HepG2 (cell line): Measurements from ENCODE around the gene SWI5. TPM values are rescaled to one million over a fixed set of nuclear protein-coding genes. Genes with fewer than 3 reads are reported as not detected.
A peak's percentile ranks its signal among the peaks of the same experiment; 100 is the strongest.

Source experiments
- ATAC-seq: fragments of 200-7000 bp; cut with Tn5 transposase; 3 replicates; pipeline ENCODE4 v1.9.1; 2020; ENCODE audit warnings: mild to moderate bottlenecking, moderate library complexity
- BruUV-seq: library from RNA; stranded (reverse); fragments of 400-500 nt; replicated peaks from 2 replicates; lab custom pipeline; 2021; lab: Mats Ljungman, UMichigan
- CTCF ChIA-PET: fragments of 300-600 bp; formaldehyde crosslinking; extraction: SDS; loops from one replicate; lab custom pipeline; 2021; ENCODE audit warnings: low total read pairs, inconsistent platforms, low intra/inter-chr PET ratio; lab: Yijun Ruan, JAX
- POLR2A ChIA-PET: fragments of 350-600 bp; sonication (Branson Sonifier 250); formaldehyde crosslinking; loops from one replicate; lab custom pipeline; 2020; ENCODE audit warnings: antibody characterized with exemption, inconsistent platforms; lab: Yijun Ruan, JAX
- DNase-seq: peaks from one replicate; pipeline ENCODE4 v3.0.0-alpha.2; 2015; ENCODE audit warnings: low spot score
- FAIRE-seq: peaks from 3 replicates; lab custom pipeline; 2011; peaks lifted over from hg19 to GRCh38; lab: Jason Lieb, UNC
- H2AFZ ChIP-seq: one replicate; pipeline ENCODE4 v1.6.1; 2011; ENCODE audit warnings: low read length, inconsistent platforms
- H3K27ac ChIP-seq: fragments of 300-600 bp; 3 replicates; pipeline ENCODE4 v1.8.0; 2011; ENCODE audit warnings: mixed run types, mild to moderate bottlenecking, mixed read lengths, low read length, inconsistent platforms; ENCODE audit not compliant: insufficient read depth; ENCODE audit errors: extremely low read length
- H3K27me3 ChIP-seq, 2 experiments: fragments of 200-600 bp in 1 of 2; 2 replicates in 1 of 2; 3 replicates in 1 of 2; pipeline versions ENCODE4 v1.6.0 to v1.8.0; 2011; ENCODE audit warnings: low read length in 2 of 2, mild to moderate bottlenecking in 2 of 2, moderate library complexity in 2 of 2, inconsistent platforms in 1 of 2; ENCODE audit not compliant: insufficient read depth in 2 of 2, control insufficient read depth in 1 of 2
- H3K36me3 ChIP-seq, 2 experiments: fragments of 200-600 bp in 1 of 2; replicated peaks in 1 of 2; 2 replicates in 1 of 2; 3 replicates in 1 of 2; pipeline versions ENCODE4 v1.5.1 to v1.8.0; 2011; ENCODE audit warnings: low read length in 2 of 2, inconsistent platforms in 1 of 2; ENCODE audit not compliant: insufficient read depth in 2 of 2, control insufficient read depth in 1 of 2
- H3K4me1 ChIP-seq: 2 replicates; pipeline ENCODE4 v1.5.1; 2012; ENCODE audit warnings: low read length, inconsistent platforms; ENCODE audit not compliant: insufficient read depth
- H3K4me2 ChIP-seq: 2 replicates; pipeline ENCODE4 v1.6.0; 2011; ENCODE audit warnings: low read depth, low read length, inconsistent platforms
- H3K4me3 ChIP-seq, 3 experiments: fragments of 200-600 bp in 1 of 3; sonication (generic), shearing (Covaris generic) in 1 of 3; replicated peaks in 1 of 3; 2 replicates each; pipeline ENCODE4 v1.5.1; 2011 to 2016; ENCODE audit warnings: low read length in 3 of 3, inconsistent platforms in 2 of 3, low read depth in 2 of 3, mild to moderate bottlenecking in 2 of 3, control low read depth in 1 of 3, mixed read lengths in 1 of 3; ENCODE audit not compliant: insufficient read depth in 1 of 3
- H3K79me2 ChIP-seq: one replicate; pipeline ENCODE4 v1.6.1; 2011; ENCODE audit warnings: low read length, inconsistent platforms; ENCODE audit not compliant: insufficient read depth
- H3K9ac ChIP-seq: 2 replicates; pipeline ENCODE4 v1.6.0; 2011; ENCODE audit warnings: mild to moderate bottlenecking, low read depth, low read length, inconsistent platforms; ENCODE audit not compliant: insufficient read depth
- H3K9me3 ChIP-seq: 2 replicates; pipeline ENCODE4 v1.5.1; 2012; ENCODE audit warnings: mild to moderate bottlenecking, low read length
- H4K20me1 ChIP-seq: 2 replicates; pipeline ENCODE4 v1.6.0; 2011; ENCODE audit warnings: inconsistent platforms, mild to moderate bottlenecking, low read length, moderate library complexity; ENCODE audit not compliant: insufficient read depth
- ZNF329 ChIP-seq: sonication (generic); formaldehyde crosslinking; IDR thresholded peaks from 2 replicates; pipeline ENCODE4 v1.9.0; 2021; ENCODE audit warnings: low read depth, mild to moderate bottlenecking, missing genetic modification reagents
- WGBS: methylation state at CpG from one replicate; pipeline ENCODE4 v1.1.6; 2017; ENCODE audit warnings: low lambda C conversion rate; 5-methylcytosine and 5-hydroxymethylcytosine counted together
- in situ Hi-C: cut with HindIII; loops from 2 replicates; pipeline ENCODE4 v1.10.0; 2017; ENCODE audit warnings: low pct_unique_long_range_greater_than_20kb; ENCODE audit not compliant: extremely low pct_ligation_motif_present
- intact Hi-C: fragments of 100-400 bp; cut with micrococcal nuclease; formaldehyde crosslinking; loops from one replicate; pipeline ENCODE4 v1.10.0; 2022; ENCODE audit not compliant: unreplicated experiment
- polyA plus RNA-seq, 8 experiments: library from polyadenylated mRNA; depleted of rRNA in 3 of 8; stranded (reverse) in 7 of 8; unstranded in 1 of 8; fragments of >200 nt; fragmentation: Illumina TruSeq in 4 of 8; extraction: Trizol in 4 of 8; gene quantifications; 2 replicates each; pipeline versions ENCODE4 v1.2.1 to v1.2.3, GENCODE V29; 2011 to 2016; ENCODE audit warnings: low read depth in 4 of 8, missing spikeins in 1 of 8, mixed read lengths in 1 of 8; ENCODE audit not compliant: insufficient read depth in 1 of 8
- total RNA-seq, 5 experiments: library from RNA; depleted of rRNA; stranded (reverse); fragments of >200 nt; fragmentation: Illumina TruSeq; extraction: Trizol; gene quantifications; 2 replicates each; pipeline ENCODE4 v1.2.3, GENCODE V29; 2016; ENCODE audit warnings: low read depth in 1 of 5
- TF ChIP-seq, protein P1 (sequence below): sonication (generic); formaldehyde crosslinking; IDR thresholded peaks from 2 replicates; pipeline ENCODE4 v1.9.0; 2021; ENCODE audit warnings: mild to moderate bottlenecking, missing genetic modification reagents

The SWI5 gene
- total and polyA plus RNA-seq, 2 of the 13 experiments (the other 11 are each of a cell fraction or from before 2014, with no cell fraction given): 39.2 to 41.0 TPM

DNA sequence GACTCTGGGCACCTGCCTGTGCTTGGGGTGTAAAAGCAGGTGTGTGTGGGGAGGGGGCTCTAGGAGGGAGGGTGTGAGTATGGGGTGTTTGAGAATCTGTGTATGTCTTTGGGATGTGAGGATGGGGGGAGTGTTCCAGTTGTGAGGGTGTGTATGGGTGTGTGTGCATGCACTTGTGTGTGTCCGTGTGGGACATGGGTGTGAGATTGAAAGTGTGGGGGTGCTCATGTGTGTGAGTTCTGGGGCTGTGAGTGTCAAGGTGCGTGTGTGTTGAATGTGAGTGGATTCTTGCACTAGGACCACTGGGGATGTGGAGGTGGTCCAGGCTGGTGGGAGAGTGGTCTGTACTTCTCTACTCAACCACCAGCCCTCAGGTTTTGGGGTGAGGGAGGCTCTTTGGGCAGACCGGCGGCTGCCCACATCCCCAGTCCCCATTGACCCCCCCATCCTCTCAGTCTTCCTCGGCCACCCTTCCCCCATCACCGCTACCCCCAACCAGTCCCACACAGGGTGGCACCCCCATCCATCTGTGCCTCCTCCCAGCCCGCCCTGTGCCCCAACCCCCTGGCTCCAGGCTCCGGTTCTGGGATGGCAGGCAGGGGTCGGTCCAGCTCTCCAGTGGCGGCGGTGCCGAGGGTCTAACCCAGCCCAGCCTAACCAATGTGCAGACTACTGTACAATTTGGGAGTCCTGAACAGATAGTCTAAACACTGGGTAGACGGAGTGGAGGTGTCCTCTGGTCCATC lies 31.8 kb upstream of the SWI5 start:
- intact Hi-C loops (no loop called here), in situ Hi-C loops (no loop called here)
- Histone ChIP-seq H3K9ac (0 out of 2 replicates have a peak overlapping the region, but pooled peaks have one; percentile 8), H3K9me3 (no peaks in the 10 kb centered on the region), H4K20me1 (no peaks in the 10 kb centered on the region), H3K36me3 (no peaks in the 10 kb centered on the region), H2AFZ (no peak overlapping the region), H3K4me1 (peaks cover 41% of the 10 kb centered on the region), H3K79me2 (no peaks in the 10 kb centered on the region), H3K27me3 (peaks cover 0 to 11% of the 10 kb centered on the region in 2 experiments; a peak in 1 of 5 replicates), H3K27ac (no peak overlapping the region), H3K4me3 (peak overlapping the region in 2 of 3 experiments; percentile 17 to 64; a peak in 3 of 6 replicates), H3K4me2 (peak overlapping the region; percentile 45)
- DNase-seq (no peak), FAIRE-seq (no peak), ATAC-seq (peak; percentile 5; the same call in 2 of the 3 replicates)
- no peak for TF ChIP-seq ZNF329
- TF ChIP-seq, protein P1, sequence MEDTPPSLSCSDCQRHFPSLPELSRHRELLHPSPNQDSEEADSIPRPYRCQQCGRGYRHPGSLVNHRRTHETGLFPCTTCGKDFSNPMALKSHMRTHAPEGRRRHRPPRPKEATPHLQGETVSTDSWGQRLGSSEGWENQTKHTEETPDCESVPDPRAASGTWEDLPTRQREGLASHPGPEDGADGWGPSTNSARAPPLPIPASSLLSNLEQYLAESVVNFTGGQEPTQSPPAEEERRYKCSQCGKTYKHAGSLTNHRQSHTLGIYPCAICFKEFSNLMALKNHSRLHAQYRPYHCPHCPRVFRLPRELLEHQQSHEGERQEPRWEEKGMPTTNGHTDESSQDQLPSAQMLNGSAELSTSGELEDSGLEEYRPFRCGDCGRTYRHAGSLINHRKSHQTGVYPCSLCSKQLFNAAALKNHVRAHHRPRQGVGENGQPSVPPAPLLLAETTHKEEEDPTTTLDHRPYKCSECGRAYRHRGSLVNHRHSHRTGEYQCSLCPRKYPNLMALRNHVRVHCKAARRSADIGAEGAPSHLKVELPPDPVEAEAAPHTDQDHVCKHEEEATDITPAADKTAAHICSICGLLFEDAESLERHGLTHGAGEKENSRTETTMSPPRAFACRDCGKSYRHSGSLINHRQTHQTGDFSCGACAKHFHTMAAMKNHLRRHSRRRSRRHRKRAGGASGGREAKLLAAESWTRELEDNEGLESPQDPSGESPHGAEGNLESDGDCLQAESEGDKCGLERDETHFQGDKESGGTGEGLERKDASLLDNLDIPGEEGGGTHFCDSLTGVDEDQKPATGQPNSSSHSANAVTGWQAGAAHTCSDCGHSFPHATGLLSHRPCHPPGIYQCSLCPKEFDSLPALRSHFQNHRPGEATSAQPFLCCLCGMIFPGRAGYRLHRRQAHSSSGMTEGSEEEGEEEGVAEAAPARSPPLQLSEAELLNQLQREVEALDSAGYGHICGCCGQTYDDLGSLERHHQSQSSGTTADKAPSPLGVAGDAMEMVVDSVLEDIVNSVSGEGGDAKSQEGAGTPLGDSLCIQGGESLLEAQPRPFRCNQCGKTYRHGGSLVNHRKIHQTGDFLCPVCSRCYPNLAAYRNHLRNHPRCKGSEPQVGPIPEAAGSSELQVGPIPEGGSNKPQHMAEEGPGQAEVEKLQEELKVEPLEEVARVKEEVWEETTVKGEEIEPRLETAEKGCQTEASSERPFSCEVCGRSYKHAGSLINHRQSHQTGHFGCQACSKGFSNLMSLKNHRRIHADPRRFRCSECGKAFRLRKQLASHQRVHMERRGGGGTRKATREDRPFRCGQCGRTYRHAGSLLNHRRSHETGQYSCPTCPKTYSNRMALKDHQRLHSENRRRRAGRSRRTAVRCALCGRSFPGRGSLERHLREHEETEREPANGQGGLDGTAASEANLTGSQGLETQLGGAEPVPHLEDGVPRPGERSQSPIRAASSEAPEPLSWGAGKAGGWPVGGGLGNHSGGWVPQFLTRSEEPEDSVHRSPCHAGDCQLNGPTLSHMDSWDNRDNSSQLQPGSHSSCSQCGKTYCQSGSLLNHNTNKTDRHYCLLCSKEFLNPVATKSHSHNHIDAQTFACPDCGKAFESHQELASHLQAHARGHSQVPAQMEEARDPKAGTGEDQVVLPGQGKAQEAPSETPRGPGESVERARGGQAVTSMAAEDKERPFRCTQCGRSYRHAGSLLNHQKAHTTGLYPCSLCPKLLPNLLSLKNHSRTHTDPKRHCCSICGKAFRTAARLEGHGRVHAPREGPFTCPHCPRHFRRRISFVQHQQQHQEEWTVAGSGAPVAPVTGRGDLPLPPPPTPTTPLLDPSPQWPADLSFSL: peak; percentile 56; the same call in 1 of the 2 replicates
- ChIA-PET CTCF (no interaction called here), POLR2A (no interaction called here)
- no TSS peak for BruUV-seq
- WGBS: 72% methylated on average over 9 of the region's 13 CpGs
